Mesothelial cell of epicardium (in vitro differentiated cells): ENCODE data around the gene ONECUT2. TPM values are rescaled to one million over a fixed set of nuclear protein-coding genes. Genes with fewer than 3 reads are reported as not detected.

Experiments used
- DNase-seq, 2 experiments: peaks; one replicate each; pipeline ENCODE4 v3.0.0; 2021; ENCODE audit warnings: low spot score in 2 of 2; ENCODE audit not compliant: unreplicated experiment in 2 of 2
- H3K27ac Mint-ChIP-seq: 2 replicates; pipeline ENCODE4 v1.8.0; 2021; ENCODE audit warnings: mixed read lengths
- H3K27me3 Mint-ChIP-seq: 2 replicates; pipeline ENCODE4 v1.8.0; 2021; ENCODE audit warnings: low read depth, mixed read lengths
- H3K36me3 Mint-ChIP-seq: 2 replicates; pipeline ENCODE4 v1.8.0; 2021; ENCODE audit warnings: mixed read lengths
- H3K4me1 Mint-ChIP-seq: 2 replicates; pipeline ENCODE4 v1.8.0; 2021; ENCODE audit warnings: mixed read lengths
- H3K4me3 Mint-ChIP-seq: 2 replicates; pipeline ENCODE4 v1.8.0; 2021; ENCODE audit warnings: mild to moderate bottlenecking, moderate library complexity, mixed read lengths
- H3K9me3 Mint-ChIP-seq: 2 replicates; pipeline ENCODE4 v1.8.0; 2021; ENCODE audit warnings: mixed read lengths
- total RNA-seq: library from RNA; stranded (reverse); gene quantifications from 3 replicates; pipeline ENCODE4 v1.2.1, GENCODE V29; 2021
- TF ChIP-seq, protein P1 (sequence below): fragments of 200-600 bp; sonication (generic); IDR thresholded peaks from one replicate; pipeline ENCODE4 v1.5.0; 2021; ENCODE audit warnings: antibody characterized with exemption; ENCODE audit not compliant: unreplicated experiment

Gene ONECUT2
- total RNA-seq, 1 donor from 2014 or later = 0.09 TPM

DNA sequence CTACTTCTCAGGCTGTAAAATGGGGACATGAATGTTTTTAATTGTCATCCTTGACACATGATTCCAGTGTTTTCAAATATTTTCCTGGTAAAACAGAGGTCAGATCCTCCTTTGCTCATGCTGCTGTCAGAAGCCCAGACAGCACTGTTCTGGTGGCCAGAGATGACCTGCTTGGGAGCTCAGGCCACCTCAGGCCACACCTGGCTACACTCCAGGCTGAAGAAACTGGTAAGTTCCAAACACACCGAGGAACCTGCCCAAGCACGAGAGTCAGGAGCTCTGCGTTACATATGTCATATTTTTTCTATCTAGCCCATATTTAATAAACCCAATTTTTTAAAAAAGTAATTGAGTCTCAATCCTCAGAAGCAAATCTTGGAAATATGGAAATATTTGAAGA, 103.4 kb downstream of the ONECUT2 start:
- H3K36me3 Mint-ChIP-seq = no peaks in the 10 kb centered on the region
- no peak overlapping the region for H3K4me3 Mint-ChIP-seq
- peaks cover 11% of the 10 kb centered on the region for H3K4me1 Mint-ChIP-seq
- TF ChIP-seq, protein P1, sequence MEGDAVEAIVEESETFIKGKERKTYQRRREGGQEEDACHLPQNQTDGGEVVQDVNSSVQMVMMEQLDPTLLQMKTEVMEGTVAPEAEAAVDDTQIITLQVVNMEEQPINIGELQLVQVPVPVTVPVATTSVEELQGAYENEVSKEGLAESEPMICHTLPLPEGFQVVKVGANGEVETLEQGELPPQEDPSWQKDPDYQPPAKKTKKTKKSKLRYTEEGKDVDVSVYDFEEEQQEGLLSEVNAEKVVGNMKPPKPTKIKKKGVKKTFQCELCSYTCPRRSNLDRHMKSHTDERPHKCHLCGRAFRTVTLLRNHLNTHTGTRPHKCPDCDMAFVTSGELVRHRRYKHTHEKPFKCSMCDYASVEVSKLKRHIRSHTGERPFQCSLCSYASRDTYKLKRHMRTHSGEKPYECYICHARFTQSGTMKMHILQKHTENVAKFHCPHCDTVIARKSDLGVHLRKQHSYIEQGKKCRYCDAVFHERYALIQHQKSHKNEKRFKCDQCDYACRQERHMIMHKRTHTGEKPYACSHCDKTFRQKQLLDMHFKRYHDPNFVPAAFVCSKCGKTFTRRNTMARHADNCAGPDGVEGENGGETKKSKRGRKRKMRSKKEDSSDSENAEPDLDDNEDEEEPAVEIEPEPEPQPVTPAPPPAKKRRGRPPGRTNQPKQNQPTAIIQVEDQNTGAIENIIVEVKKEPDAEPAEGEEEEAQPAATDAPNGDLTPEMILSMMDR = no peak
- H3K27me3 Mint-ChIP-seq = no peaks in the 10 kb centered on the region
- H3K9me3 Mint-ChIP-seq = no peaks in the 10 kb centered on the region
- no peak for DNase-seq
- H3K27ac Mint-ChIP-seq = no peak overlapping the region

DNA sequence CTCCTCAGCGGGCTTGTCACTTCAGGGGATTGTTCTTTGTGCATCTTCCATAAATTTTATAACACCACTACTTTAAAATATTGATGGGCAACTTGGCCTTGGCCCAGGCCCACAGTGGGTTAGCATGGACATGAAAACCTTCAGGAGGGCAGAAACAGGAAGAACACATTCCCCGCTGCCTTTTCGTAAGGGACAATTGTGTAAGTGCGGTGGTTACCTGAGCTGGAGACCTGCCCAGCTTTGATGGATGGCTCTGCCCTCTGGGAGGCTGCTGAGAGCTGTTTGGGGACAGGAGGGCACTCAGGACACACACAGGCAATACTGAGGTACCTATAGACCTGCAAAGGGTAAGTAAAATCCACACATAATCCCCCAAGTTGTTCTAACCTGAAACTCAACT, 104.5 kb downstream of the ONECUT2 start:
- Mint-ChIP-seq H3K27ac (no peak overlapping the region), H3K4me3 (no peak overlapping the region)
- DNase-seq = no peak

More for the DNA sequence above, 104.5 kb downstream of the ONECUT2 start:
- Mint-ChIP-seq H3K27me3 (no peaks in the 10 kb centered on the region), H3K4me1 (peaks cover 7% of the 10 kb centered on the region), H3K9me3 (no peaks in the 10 kb centered on the region), H3K36me3 (no peaks in the 10 kb centered on the region)
- TF ChIP-seq, protein P1 = no peak

Other genes with a start within 250 kb of the ONECUT2 start
- gene ST8SIA3, start 82.8 kb upstream of the ONECUT2 start, total RNA-seq = not detected in 3 replicates
- gene FECH, start 151.3 kb downstream of the ONECUT2 start, total RNA-seq = 28.3 to 31.1 TPM (median 29.4 TPM) in 3 replicates
- 83.1 to 94.3 TPM (median 86.6 TPM) in 3 replicates for gene NARS1, start 186.5 kb downstream of the ONECUT2 start, total RNA-seq